Astrocyte (in vitro differentiated cells and primary cell): ENCODE measurements around the gene UTS2R.

Experiments
- EZH2 ChIP-seq: IDR thresholded peaks from 2 replicates; pipeline ENCODE4 v1.6.1; 2012; ENCODE audit warnings: mild to moderate bottlenecking, low read length, inconsistent platforms; ENCODE audit not compliant: insufficient read depth
- TF ChIP-seq, protein P1 (sequence below): IDR thresholded peaks from 2 replicates; pipeline ENCODE4 v1.5.1; 2011; ENCODE audit warnings: low read depth, mild to moderate bottlenecking, inconsistent platforms, low read length, moderate library complexity; ENCODE audit not compliant: insufficient read depth

DNA sequence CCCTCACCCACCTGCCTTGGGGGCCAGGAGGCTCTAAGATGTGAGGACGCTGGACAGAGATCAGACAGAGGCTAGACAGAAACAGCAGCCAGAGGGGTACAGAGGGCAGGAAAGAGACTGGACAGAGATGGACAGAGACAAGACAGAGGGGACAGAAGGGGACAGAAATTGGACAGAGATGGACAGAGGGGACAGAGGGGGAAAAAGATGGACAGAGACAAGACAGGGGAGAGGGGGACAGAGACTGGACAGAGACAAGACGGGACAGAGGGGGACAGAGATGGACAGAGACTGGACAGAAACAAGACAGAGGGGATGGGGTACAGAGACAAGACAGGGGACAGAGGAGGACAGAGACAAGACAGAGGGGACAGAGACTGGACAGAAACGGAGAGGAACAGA lies 16.1 kb downstream of the UTS2R start:
- TF ChIP-seq, protein P1, sequence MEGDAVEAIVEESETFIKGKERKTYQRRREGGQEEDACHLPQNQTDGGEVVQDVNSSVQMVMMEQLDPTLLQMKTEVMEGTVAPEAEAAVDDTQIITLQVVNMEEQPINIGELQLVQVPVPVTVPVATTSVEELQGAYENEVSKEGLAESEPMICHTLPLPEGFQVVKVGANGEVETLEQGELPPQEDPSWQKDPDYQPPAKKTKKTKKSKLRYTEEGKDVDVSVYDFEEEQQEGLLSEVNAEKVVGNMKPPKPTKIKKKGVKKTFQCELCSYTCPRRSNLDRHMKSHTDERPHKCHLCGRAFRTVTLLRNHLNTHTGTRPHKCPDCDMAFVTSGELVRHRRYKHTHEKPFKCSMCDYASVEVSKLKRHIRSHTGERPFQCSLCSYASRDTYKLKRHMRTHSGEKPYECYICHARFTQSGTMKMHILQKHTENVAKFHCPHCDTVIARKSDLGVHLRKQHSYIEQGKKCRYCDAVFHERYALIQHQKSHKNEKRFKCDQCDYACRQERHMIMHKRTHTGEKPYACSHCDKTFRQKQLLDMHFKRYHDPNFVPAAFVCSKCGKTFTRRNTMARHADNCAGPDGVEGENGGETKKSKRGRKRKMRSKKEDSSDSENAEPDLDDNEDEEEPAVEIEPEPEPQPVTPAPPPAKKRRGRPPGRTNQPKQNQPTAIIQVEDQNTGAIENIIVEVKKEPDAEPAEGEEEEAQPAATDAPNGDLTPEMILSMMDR = no peak
- no peak for TF ChIP-seq EZH2
